ENCODE measurements around the gene ARRDC4.

ARRDC4 gene

GRCh38 chr15:98000249-98001203, 40.0 kb downstream of the ARRDC4 start:
- DNase-seq: no peak

- no peak for DNase-seq
Observed at GRCh38 chr15:98001663-98002194, 41.2 kb downstream of the ARRDC4 start.

GRCh38 chr15:98002419-98002818, 41.9 kb downstream of the ARRDC4 start:
- DNase-seq: no peak

- DNase-seq: no peak
Observed at GRCh38 chr15:98002866-98003265, 42.4 kb downstream of the ARRDC4 start.

GRCh38 chr15:98003518-98003917, 43.0 kb downstream of the ARRDC4 start:
- no peak for DNase-seq

- no peak for DNase-seq
Observed at GRCh38 chr15:98003996-98004395, 43.5 kb downstream of the ARRDC4 start.

- no peak for DNase-seq
Observed at GRCh38 chr15:98005659-98006058, 45.2 kb downstream of the ARRDC4 start.

GRCh38 chr15:98009169-98009568, 48.7 kb downstream of the ARRDC4 start:
- no peak for DNase-seq

- no peak for DNase-seq
Observed at GRCh38 chr15:98009971-98010370, 49.5 kb downstream of the ARRDC4 start.

GRCh38 chr15:98012354-98012753, 51.9 kb downstream of the ARRDC4 start:
- no peak for DNase-seq

- no peak for DNase-seq
Observed at GRCh38 chr15:98013631-98014030, 53.1 kb downstream of the ARRDC4 start.

GRCh38 chr15:98017150-98017964, 56.9 kb downstream of the ARRDC4 start:
- DNase-seq: no peak

GRCh38 chr15:98018761-98019351, 58.4 kb downstream of the ARRDC4 start:
- no peak for DNase-seq
